Superior temporal gyrus (tissue), 1 donor: ENCODE data around the gene SDE2.
"Not testable (repeated sequence)": the region's sequence is repeated elsewhere in the genome, so short reads cannot be mapped to it uniquely, and the experiment has no call there.

Experiments used
- DNase-seq: peaks from one replicate; pipeline ENCODE4 v3.0.0-alpha.2; 2016; ENCODE audit errors: extremely low spot score

The SDE2 gene

GRCh38 chr1:225942574-225942973 is 56.6 kb downstream of the SDE2 start:
- no peak for DNase-seq

DNA sequence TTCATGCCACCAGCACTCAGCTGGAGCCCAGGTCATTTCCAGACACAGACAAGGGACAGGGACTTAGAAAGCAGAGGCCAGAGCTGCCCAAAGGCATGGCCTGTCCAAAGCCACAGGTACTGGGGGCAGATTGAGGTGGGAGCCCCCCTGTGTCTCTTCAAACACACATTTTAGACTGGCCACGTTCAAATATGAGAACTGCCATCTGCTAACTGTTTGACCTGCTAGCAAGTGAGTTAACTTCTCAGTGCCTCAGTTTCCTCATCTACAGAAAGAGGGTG is 57.3 kb downstream of the SDE2 start:
- no peak for DNase-seq

DNA sequence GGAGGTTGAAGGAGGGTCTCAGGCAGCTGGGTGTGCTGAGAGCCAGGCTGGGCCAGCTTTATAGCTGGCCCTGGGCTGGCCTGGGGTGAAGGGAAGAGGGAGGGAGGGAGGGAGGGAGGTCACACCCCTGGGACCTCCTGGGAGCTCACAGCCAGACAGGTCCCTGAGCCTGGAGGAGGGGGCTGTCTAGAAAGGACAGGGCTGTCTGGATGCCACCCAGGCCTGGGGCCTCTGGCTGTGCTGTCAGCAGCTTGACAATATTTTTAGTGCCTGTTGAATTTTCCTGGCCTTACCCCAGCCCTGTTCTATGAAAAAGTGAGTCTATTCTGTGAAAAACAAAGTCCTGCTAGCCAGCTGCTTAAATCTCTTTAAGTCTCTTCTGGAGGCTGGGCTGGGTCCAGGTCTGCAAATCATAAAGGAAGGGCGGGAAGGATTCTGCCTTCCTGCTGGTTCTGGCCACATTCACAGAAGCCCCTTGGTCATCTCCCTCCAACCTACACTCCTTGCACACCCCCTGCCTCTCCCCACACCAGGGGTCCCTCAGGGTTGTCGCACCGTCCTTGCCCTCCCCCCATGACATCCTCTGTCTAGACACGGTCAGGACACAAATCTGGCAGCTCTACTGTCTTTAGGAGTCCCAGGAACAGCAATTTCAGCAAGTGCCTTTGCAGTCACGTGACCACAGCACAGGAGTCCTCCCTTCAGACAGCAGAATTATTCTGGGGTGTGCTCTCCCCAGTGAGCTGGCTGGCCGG is 57.8 kb downstream of the SDE2 start, which contains the start of gene LEFTY2:
Gene LEFTY2 (minus strand): TSS at position 34 of the 755 bp plus-strand sequence. CDS start 80 bp downstream, outside the sequence.
- DNase-seq: no peak

GRCh38 chr1:225940385-225941151 is 58.6 kb downstream of the SDE2 start:
- no peak for DNase-seq

DNA sequence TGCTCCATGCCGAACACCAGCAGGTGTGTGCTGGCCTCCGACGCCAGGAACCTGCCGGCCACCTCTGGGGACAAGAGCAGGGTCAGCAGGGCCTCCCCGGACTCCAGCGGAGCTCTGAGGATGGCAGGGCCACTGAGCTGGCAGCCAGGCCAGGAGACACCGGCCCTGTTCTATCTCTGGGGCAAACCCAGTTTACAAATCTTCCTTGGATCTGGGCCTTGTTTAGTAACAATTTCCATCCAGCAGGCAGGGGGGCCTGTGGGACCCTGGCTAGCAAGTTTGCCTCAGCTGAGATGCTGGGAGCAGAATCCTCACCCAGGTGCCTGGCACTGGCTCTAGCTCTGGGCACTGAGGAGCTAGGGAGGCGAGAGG is 59.2 kb downstream of the SDE2 start:
- DNase-seq: not testable (repeated sequence)

GRCh38 chr1:225939097-225939938 is 59.8 kb downstream of the SDE2 start:
- DNase-seq: not testable (repeated sequence)

DNA sequence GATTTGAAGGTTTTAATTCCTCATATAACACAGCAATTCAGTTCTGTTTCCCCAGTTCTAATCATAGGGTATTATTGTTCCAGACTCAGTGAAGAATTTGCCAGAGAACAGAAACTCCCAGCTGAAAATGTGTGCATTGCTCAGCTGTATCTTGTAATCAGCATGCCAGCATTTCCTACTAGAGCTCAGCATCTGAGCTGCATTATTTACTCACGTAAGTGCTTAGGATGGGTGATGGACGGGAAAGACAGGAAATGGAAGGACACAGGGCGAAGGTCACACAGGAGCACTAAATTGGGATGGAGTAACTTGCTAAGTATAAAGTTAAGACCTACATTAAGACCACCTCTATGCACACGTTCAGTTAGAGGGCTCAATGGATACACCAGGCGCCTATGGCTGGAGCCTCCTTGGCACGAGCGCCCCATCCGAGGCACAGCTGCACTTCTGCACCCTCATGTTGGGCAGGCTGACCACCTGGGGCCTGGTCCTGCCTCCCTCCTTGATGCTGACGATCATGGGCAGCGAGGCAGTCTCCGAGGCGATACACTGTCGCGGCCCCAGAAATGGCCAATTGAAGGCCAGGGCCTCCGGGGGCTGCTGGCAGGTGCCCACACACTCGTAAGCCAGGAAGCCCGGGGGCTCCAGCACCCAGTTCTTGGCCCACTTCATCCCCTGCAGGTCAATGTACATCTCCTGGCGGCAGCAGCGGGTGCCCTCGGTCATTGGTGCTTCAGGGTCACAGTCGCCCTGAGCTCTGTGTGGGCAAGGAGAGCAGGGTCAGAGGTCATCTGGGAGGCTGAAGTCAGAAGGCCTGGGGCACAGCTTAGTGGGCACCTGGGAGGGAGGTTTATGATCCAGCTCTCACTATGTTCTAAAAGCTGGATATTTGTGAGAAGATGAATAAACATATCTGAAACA is 61.8 kb downstream of the SDE2 start:
- no peak for DNase-seq

DNA sequence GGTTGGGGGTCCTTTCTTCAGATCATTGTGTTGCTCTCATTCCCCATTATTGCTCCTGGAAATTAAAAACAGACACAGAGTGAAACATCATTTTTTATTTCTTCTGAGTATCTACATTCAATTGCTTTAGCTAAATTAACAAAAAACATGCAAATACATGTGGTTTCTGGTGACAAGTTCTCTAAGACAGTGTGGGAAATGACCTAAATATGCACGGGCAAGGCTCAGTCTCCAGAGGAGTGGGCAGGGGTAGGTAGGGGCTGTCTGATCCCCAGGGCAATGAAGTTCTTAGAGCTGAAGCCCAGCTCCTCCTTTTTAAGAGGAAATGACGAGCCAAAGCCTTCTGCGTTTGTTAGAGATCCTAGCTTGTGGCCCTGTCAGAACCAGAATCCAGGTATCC is 62.6 kb downstream of the SDE2 start:
- DNase-seq: no peak

DNA sequence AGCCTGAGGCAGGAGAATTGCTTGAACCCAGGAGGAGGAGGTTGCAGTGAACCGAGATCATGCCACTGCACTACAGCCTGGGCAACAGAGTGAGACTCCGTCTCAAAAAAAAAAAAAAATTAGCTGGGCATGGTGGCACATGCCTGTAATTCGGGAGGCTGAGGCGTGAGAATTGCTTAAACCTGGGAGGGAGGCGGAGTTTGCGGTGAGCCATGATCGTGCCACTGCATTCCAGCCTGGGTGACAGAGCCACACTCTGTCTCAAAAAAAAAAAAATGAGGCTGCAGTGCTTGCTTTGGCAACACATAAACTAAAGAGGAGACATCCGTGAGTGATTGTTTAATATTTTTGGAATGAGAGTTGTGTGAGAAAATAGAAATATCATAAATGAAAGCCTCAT is 63.1 kb downstream of the SDE2 start:
- not testable (repeated sequence) for DNase-seq

- DNase-seq: no peak
Observed at GRCh38 chr1:225934711-225935110, 64.4 kb downstream of the SDE2 start.

GRCh38 chr1:225933072-225933471 is 66.1 kb downstream of the SDE2 start:
- DNase-seq: no peak
